ENCODE measurements around the gene TBCK.

Gene TBCK

GRCh38 chr4:106339431-106339830 is 23.4 kb upstream of the TBCK start:
- H3K14ac ChIP-seq (ENCODE audit: low read length): no peak overlapping the region
- H2AFZ ChIP-seq (ENCODE audit: low read length): no peak overlapping the region
- H2BK5ac ChIP-seq (ENCODE audit: low read length): no peak overlapping the region
- H3K9me3 ChIP-seq (replicated peaks in 1 of 2; ENCODE audit: control insufficient read depth in 2 of 2, insufficient read depth in 1 of 2, low read depth in 1 of 2, low read length in 2 of 2): peaks cover 0 to 8% of the 10 kb centered on the region in 2 donors
- H3K4me1 ChIP-seq (ENCODE audit: control insufficient read depth in 2 of 2, insufficient read depth in 1 of 2, low read depth in 1 of 2, low read length in 2 of 2): no peaks in the 10 kb centered on the region
- H3K36me3 ChIP-seq (replicated peaks in 1 of 2; ENCODE audit: control insufficient read depth in 2 of 2, insufficient read depth in 2 of 2, low read length in 2 of 2): peaks cover 5 to 49% of the 10 kb centered on the region in 2 donors
- no peak overlapping the region for H3K23ac ChIP-seq (ENCODE audit: low read depth, low read length, poor library complexity)
- no peaks in the 10 kb centered on the region for H3K27me3 ChIP-seq (ENCODE audit: control insufficient read depth in 3 of 3, insufficient read depth in 3 of 3, low read depth in 1 of 3, low read length in 3 of 3)
- H3K79me1 ChIP-seq (ENCODE audit: low read depth, low read length): no peaks in the 10 kb centered on the region
- no peak overlapping the region for H3K4me3 ChIP-seq (ENCODE audit: low read length in 2 of 2)
- H3K4me2 ChIP-seq (ENCODE audit: insufficient read depth, low read length, poor library complexity, severe bottlenecking): no peak overlapping the region
- H2BK12ac ChIP-seq (ENCODE audit: low read length): no peak overlapping the region
- no peak overlapping the region for H2BK120ac ChIP-seq (ENCODE audit: low read depth, low read length)
- H4K8ac ChIP-seq (ENCODE audit: low read depth, low read length): no peak overlapping the region
- WGBS, 2 donors (ENCODE audit: extremely low coverage in 2 of 2, insufficient read length in 2 of 2, insufficient replicate concordance in 1 of 2): no CpG with 5 or more reads among the region's 4 CpGs
- H2AK5ac ChIP-seq (ENCODE audit: low read depth, low read length): no peak overlapping the region
- H3K9ac ChIP-seq (ENCODE audit: low read depth, low read length, poor library complexity): no peak overlapping the region
- no peak overlapping the region for H4K91ac ChIP-seq (ENCODE audit: low read depth, low read length, poor library complexity)
- no peak for DNase-seq (ENCODE audit: low spot score)
- H3K27ac ChIP-seq (replicated peaks; ENCODE audit: low read length): no peak overlapping the region
- no peak overlapping the region for H2BK15ac ChIP-seq (ENCODE audit: low read length)
- H3K4ac ChIP-seq (ENCODE audit: low read length): no peak overlapping the region
- no peak overlapping the region for H3K18ac ChIP-seq (ENCODE audit: low read length)

- no peak overlapping the region for H3K4me2 ChIP-seq (ENCODE audit: insufficient read depth, low read length, poor library complexity, severe bottlenecking)
- H3K14ac ChIP-seq (ENCODE audit: low read length): no peak overlapping the region
- peaks cover 5 to 53% of the 10 kb centered on the region in 2 donors for H3K36me3 ChIP-seq (replicated peaks in 1 of 2; ENCODE audit: control insufficient read depth in 2 of 2, insufficient read depth in 2 of 2, low read length in 2 of 2)
These were observed 22.7 kb upstream of the TBCK start for GRCh38 chr4:106338671-106339070.

GRCh38 chr4:106337916-106338315 is 21.9 kb upstream of the TBCK start:
- no peak overlapping the region for H3K4me3 ChIP-seq (ENCODE audit: low read length in 2 of 2)
- H2AK5ac ChIP-seq (ENCODE audit: low read depth, low read length): no peak overlapping the region
- no peak for DNase-seq (ENCODE audit: low spot score)
- H3K36me3 ChIP-seq (replicated peaks in 1 of 2; ENCODE audit: control insufficient read depth in 2 of 2, insufficient read depth in 2 of 2, low read length in 2 of 2): peaks cover 5 to 59% of the 10 kb centered on the region in 2 donors
- H3K79me1 ChIP-seq (ENCODE audit: low read depth, low read length): no peaks in the 10 kb centered on the region
- no peaks in the 10 kb centered on the region for H3K4me1 ChIP-seq (ENCODE audit: control insufficient read depth in 2 of 2, insufficient read depth in 1 of 2, low read depth in 1 of 2, low read length in 2 of 2)
- no peak overlapping the region for H2AFZ ChIP-seq (ENCODE audit: low read length)
- H3K27ac ChIP-seq (replicated peaks; ENCODE audit: low read length): no peak overlapping the region
- H2BK15ac ChIP-seq (ENCODE audit: low read length): no peak overlapping the region
- no peak overlapping the region for H3K14ac ChIP-seq (ENCODE audit: low read length)
- no peak overlapping the region for H3K9ac ChIP-seq (ENCODE audit: low read depth, low read length, poor library complexity)
- H3K27me3 ChIP-seq (ENCODE audit: control insufficient read depth in 3 of 3, insufficient read depth in 3 of 3, low read depth in 1 of 3, low read length in 3 of 3): no peaks in the 10 kb centered on the region
- no peak overlapping the region for H3K4ac ChIP-seq (ENCODE audit: low read length)
- no peak overlapping the region for H2BK5ac ChIP-seq (ENCODE audit: low read length)
- H3K4me2 ChIP-seq (ENCODE audit: insufficient read depth, low read length, poor library complexity, severe bottlenecking): no peak overlapping the region
- H3K9me3 ChIP-seq (replicated peaks in 1 of 2; ENCODE audit: control insufficient read depth in 2 of 2, insufficient read depth in 1 of 2, low read depth in 1 of 2, low read length in 2 of 2): peaks cover 0 to 8% of the 10 kb centered on the region in 2 donors
- H3K18ac ChIP-seq (ENCODE audit: low read length): no peak overlapping the region
- no peak overlapping the region for H2BK120ac ChIP-seq (ENCODE audit: low read depth, low read length)
- no peak overlapping the region for H3K23ac ChIP-seq (ENCODE audit: low read depth, low read length, poor library complexity)
- no peak overlapping the region for H4K91ac ChIP-seq (ENCODE audit: low read depth, low read length, poor library complexity)
- H2BK12ac ChIP-seq (ENCODE audit: low read length): no peak overlapping the region
- H4K8ac ChIP-seq (ENCODE audit: low read depth, low read length): no peak overlapping the region

More at GRCh38 chr4:106338671-106339070, 22.7 kb upstream of the TBCK start:
- Histone ChIP-seq H3K9me3 (replicated peaks in 1 of 2; ENCODE audit: control insufficient read depth in 2 of 2, insufficient read depth in 1 of 2, low read depth in 1 of 2, low read length in 2 of 2) (peaks cover 0 to 8% of the 10 kb centered on the region in 2 donors), H2AK5ac (ENCODE audit: low read depth, low read length) (no peak overlapping the region), H3K23ac (ENCODE audit: low read depth, low read length, poor library complexity) (no peak overlapping the region), H2AFZ (ENCODE audit: low read length) (no peak overlapping the region), H2BK120ac (ENCODE audit: low read depth, low read length) (no peak overlapping the region), H3K79me1 (ENCODE audit: low read depth, low read length) (no peaks in the 10 kb centered on the region), H3K18ac (ENCODE audit: low read length) (no peak overlapping the region), H3K27ac (replicated peaks; ENCODE audit: low read length) (no peak overlapping the region), H3K27me3 (ENCODE audit: control insufficient read depth in 3 of 3, insufficient read depth in 3 of 3, low read depth in 1 of 3, low read length in 3 of 3) (no peaks in the 10 kb centered on the region), H3K4me3 (ENCODE audit: low read length in 2 of 2) (no peak overlapping the region), H3K9ac (ENCODE audit: low read depth, low read length, poor library complexity) (no peak overlapping the region), H2BK5ac (ENCODE audit: low read length) (no peak overlapping the region), H3K4ac (ENCODE audit: low read length) (no peak overlapping the region), H4K91ac (ENCODE audit: low read depth, low read length, poor library complexity) (no peak overlapping the region), H4K8ac (ENCODE audit: low read depth, low read length) (no peak overlapping the region), H3K4me1 (ENCODE audit: control insufficient read depth in 2 of 2, insufficient read depth in 1 of 2, low read depth in 1 of 2, low read length in 2 of 2) (no peaks in the 10 kb centered on the region), H2BK12ac (ENCODE audit: low read length) (no peak overlapping the region), H2BK15ac (ENCODE audit: low read length) (no peak overlapping the region)
- DNase-seq (ENCODE audit: low spot score): no peak
- no CpG with 5 or more reads among the region's 3 CpGs for WGBS, 2 donors (ENCODE audit: extremely low coverage in 2 of 2, insufficient read length in 2 of 2, insufficient replicate concordance in 1 of 2)

- no peak overlapping the region for H3K27ac ChIP-seq (replicated peaks; ENCODE audit: low read length)
- no peak overlapping the region for H2AK5ac ChIP-seq (ENCODE audit: low read depth, low read length)
- no peak overlapping the region for H2AFZ ChIP-seq (ENCODE audit: low read length)
- H3K18ac ChIP-seq (ENCODE audit: low read length): no peak overlapping the region
- no peak overlapping the region for H3K4me3 ChIP-seq (ENCODE audit: low read length in 2 of 2)
- no peaks in the 10 kb centered on the region for H3K27me3 ChIP-seq (ENCODE audit: control insufficient read depth in 3 of 3, insufficient read depth in 3 of 3, low read depth in 1 of 3, low read length in 3 of 3)
- H3K23ac ChIP-seq (ENCODE audit: low read depth, low read length, poor library complexity): no peak overlapping the region
- no peak overlapping the region for H2BK12ac ChIP-seq (ENCODE audit: low read length)
- no peak overlapping the region for H3K4ac ChIP-seq (ENCODE audit: low read length)
- no peaks in the 10 kb centered on the region for H3K79me1 ChIP-seq (ENCODE audit: low read depth, low read length)
- H2BK15ac ChIP-seq (ENCODE audit: low read length): no peak overlapping the region
- no peak overlapping the region for H2BK5ac ChIP-seq (ENCODE audit: low read length)
- DNase-seq (ENCODE audit: low spot score): no peak
- H3K14ac ChIP-seq (ENCODE audit: low read length): no peak overlapping the region
- no peak overlapping the region for H3K9ac ChIP-seq (ENCODE audit: low read depth, low read length, poor library complexity)
- no peak overlapping the region for H4K91ac ChIP-seq (ENCODE audit: low read depth, low read length, poor library complexity)
- no peak overlapping the region for H2BK120ac ChIP-seq (ENCODE audit: low read depth, low read length)
- peaks cover 0 to 6% of the 10 kb centered on the region in 2 donors for H3K9me3 ChIP-seq (replicated peaks in 1 of 2; ENCODE audit: control insufficient read depth in 2 of 2, insufficient read depth in 1 of 2, low read depth in 1 of 2, low read length in 2 of 2)
- H3K36me3 ChIP-seq (replicated peaks in 1 of 2; ENCODE audit: control insufficient read depth in 2 of 2, insufficient read depth in 2 of 2, low read length in 2 of 2): peaks cover 6 to 71% of the 10 kb centered on the region in 2 donors
- H3K4me1 ChIP-seq (ENCODE audit: control insufficient read depth in 2 of 2, insufficient read depth in 1 of 2, low read depth in 1 of 2, low read length in 2 of 2): no peaks in the 10 kb centered on the region
- H4K8ac ChIP-seq (ENCODE audit: low read depth, low read length): no peak overlapping the region
- no CpG with 5 or more reads among the region's 3 CpGs for WGBS, 2 donors (ENCODE audit: extremely low coverage in 2 of 2, insufficient read length in 2 of 2, insufficient replicate concordance in 1 of 2)
- H3K4me2 ChIP-seq (ENCODE audit: insufficient read depth, low read length, poor library complexity, severe bottlenecking): no peak overlapping the region
These were observed 20.6 kb upstream of the TBCK start for GRCh38 chr4:106336618-106337017.

All from neuronal stem cell (in vitro differentiated cells).